HTERT RPE-1 (cell line): Measurements from ENCODE around the gene PI4KA.
"Not testable (repeated sequence)": the region's sequence is repeated elsewhere in the genome, so short reads cannot be mapped to it uniquely, and the experiment has no call there.

Source experiments
- in situ Hi-C: fragments of 300-500 bp; cut with MboI; formaldehyde crosslinking; loops from 4 replicates; pipeline ENCODE4 v1.14.3; 2020; ENCODE audit warnings: low sequenced_read_pairs

PI4KA gene

DNA sequence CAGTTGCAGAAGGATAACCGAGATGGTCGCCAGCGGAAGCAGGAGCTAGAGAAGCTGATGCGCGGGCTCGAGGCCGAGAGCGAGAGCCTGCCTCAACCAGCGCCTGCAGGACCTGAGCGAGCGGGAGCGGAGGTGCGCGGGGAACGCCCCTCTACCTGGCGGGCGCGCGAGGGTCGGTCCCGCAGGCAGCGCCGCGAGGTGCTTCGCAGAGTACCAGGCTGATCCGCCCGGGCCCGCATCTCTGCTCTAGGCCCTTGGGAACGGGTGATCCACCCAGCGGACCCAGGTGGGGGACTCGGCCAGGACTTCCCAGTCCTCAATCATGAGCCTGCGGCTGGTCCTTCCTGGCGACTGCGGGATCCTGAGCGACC, 156.5 kb downstream of the PI4KA start:
- in situ Hi-C loops: not testable (repeated sequence)

DNA sequence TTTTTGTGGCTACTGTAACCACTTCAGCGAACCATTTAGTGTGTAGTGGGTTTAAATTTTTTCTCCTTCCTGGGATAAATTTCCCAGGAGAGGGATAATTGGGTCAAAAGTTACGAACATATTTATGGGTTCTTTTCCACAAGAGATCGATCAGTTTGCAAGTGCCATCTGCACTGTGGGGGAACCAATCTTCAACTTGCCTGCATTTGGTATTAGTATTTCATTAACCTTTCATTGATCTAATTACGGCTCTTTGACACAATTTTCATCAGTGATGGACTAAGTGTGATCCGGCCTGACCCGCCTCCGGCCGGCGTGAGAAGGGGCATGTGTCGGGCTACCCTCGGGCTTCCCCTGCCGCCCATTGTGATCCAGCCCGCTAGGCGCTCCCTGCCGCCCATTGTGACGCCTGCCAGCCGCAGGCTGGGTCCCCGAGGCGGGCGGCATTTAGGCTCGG, 156.9 kb downstream of the PI4KA start:
- in situ Hi-C loops: not testable (repeated sequence)

DNA sequence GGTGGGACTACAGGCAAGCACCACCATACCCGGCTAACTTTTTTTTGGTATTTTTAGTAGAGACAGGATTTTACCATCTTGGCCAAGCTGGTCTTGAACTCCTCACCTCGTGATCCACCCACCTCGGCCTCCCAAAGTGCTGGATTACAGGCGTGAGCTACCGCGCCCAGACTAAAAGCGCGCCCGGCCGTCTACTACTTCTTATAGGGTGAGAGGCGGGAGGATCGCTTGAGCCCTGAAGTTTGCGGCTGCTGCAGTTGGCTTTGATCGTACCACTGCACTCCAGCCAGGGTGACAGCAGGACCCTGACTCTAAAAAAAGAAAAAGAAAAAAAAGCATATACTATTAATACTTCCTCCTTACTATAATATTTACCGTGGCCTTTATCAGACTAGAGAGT, 158.3 kb downstream of the PI4KA start:
- in situ Hi-C loops: not testable (repeated sequence)

DNA sequence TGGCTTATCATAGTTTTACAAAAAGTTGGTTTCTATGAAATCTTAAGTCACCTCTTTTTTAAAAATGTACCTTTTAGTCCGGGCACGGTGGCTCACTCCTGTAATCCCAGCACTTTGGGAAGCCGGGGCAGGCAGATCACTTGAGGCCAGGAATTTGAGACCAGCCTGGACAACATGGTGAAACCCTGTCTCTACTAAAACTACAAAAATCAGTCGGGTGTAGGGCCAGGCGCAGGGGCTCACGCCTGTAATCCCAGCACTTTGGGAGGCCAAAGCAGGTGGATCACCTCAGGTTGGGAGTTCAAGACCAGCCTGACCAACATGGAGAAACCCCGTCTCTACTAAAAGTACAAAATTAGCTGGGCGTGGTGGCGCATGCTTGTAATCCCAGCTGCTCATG, 158.8 kb downstream of the PI4KA start:
- in situ Hi-C loops: not testable (repeated sequence)

DNA sequence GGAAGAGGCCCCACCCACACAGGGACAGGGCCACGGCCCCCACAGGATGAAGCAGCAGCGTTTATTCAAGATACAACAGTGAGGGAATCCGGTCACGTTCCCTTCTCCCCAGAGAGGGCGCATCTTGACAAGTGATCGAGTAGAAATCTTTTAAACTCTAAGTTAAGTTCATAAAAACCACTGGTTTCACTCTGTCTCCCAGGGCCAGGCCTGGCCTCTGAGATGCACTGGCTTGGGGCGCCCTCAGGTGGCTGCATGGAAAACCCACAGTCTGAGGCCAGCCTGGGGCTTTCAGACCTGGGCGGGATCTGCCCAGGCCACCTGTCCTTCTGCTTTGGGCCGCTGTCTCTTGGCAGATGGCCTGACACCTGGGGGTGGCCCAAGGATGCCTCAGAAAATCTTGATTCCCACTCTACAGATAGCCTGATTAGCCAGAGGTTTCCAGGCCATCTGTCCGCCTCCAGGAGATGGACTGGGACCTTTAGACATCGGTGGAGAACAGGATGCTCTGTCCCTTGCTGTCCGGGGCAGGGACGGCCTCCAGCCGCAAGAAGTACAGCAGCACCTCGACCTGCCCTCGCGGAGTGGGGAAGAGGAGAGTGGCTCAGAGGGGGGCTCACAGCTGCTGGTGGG, 161.0 kb downstream of the PI4KA start:
- in situ Hi-C loops: not testable (repeated sequence)

DNA sequence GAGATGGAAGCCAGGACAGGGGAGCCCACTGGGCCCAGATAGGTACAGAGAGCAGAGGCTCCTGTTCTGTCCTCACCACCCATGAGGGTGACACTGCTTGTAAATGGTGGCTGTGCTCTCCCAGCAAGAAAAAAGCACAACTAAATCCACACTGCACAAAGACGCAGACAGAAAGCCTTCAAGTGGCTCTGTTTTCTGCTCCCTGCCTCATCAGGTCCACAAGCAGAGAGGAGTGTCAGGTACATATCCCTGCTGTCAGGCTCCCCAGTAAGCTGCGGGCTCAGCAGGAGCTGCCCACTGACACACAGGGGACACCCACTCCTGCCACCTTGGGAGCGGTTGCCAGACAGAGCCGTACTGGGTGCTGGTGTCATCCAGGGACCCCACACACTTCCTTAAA, 162.6 kb downstream of the PI4KA start:
- in situ Hi-C loops: not testable (repeated sequence)

DNA sequence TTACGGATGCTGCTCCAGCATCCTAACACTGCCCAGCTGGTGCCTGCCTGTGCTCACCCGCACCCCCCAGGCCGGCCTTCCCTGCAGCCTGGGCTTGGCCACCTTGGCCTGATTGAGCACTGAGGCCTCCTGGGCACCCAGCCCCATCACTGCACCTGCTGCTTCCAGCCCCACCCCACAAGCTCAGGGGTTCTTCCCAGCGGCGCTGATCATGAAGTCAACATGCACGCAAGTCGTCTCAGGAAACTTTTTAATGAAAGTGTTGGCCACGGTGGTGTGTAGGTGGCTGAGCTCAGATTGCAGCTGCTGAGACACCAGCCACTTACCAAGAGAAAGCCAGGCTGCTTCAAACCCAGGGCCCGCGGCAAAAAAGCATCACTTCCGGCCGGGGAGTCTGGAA, 163.4 kb downstream of the PI4KA start:
- in situ Hi-C loops: not testable (repeated sequence)

DNA sequence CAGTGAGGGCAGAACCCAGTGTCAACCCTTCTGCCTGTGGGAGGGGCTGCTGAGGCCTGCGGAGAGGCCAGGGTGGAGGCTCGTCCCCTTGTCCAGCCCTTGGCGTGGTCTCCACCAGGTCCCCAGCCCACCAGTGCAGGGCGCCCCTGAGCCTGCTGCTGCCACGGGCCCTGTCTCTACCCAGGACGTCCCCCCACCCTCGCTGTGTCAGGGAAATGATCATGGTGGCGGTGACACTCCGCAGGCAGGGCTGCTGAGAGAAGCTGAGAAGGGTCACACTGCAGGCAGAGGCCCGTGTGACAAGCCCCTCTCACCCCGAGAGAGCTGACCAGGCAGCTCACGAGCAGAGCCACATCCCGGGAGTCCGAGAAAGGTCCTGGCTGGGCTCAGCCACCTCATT, 164.4 kb downstream of the PI4KA start:
- in situ Hi-C loops: not testable (repeated sequence)

DNA sequence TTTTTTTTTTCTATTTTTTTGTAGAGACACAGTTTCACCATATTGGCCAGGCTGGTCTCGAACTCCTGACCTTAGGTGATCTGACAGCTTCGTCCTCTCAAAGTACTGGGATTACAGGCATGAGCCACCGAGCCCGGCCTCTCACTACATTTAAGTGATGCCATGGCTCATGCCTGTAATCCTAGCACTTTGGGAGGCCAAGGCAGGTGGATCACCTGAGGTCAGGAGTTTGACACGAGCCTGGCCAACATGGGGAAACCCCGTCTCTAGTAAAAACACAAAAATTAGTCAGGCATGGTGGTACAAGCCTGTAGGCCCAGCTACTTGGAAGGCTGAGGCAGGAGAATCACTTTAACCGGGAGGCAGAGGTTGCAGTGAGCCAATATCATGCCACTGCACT, 165.7 kb downstream of the PI4KA start:
- in situ Hi-C loops: not testable (repeated sequence)

DNA sequence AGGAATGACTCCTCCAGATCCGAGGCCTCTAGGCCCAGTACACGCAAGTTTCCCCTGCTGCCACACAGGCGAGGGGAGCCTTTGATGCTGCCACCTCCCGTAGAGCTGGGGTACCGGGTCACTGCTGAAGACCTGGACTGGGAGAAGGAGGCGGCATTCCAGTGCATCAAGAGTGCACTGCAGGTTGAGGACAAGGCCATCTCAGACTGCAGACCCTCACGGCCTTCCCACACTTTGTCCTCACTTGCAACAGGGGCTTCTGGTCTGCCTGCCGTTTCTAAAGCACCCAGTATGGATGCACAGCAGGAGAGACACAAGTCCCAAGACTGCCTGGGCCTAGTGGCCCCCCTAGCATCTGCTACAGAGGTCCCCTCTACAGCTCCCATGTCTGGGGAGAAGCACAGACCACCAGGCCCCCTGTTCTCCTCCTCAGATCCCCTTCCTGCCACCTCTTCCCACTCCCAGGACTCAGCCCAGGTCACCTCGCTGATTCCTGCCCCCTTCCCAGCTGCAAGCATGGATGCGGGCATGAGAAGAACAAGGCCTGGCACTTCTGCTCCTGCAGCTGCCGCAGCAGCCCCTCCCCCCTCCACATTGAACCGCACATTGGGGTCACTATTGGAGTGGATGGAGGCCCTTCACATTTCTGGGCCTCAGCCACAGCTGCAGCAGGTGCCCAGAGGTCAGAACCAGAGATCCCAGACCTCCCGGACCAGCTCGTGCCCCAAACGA, 167.9 kb downstream of the PI4KA start:
- in situ Hi-C loops: not testable (repeated sequence)

DNA sequence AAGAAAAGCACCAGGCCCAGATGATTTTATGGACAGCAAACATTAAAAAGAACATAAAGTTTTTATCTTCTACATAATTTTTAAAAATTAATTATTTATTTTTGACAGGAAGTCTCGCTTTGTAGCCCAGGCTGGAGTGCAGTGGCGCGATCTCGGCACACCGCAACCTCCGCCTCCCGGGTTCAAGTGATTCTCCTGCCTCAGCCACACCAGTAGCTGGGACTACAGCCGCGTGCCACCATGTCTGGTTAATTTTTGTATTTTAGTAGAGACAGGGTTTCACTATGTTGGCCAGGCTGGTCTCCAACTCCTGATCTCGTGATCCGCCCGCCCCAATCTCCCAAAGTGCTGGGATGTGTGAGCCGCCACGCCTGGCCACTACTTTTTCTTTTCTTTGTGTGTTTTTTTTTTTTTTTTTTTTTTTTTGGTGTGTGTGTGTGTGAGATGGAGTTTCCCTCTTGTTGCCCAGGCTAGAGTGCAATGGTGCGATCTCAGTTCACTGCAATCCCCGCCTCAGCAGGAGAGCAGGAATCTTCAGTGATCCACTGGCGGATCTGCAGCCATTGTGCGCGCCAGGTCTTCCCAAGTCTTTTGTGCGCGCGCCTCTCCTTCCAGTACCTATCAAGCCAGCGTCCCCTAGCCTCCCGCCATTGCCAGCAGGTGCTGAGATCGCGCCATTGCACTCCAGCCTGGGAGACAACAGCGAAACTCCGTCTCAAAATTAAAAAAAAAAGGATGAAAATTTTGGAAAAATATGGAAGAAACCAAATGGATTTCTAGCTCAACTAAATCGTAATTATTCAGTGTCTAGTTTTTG, 171.0 kb downstream of the PI4KA start:
- in situ Hi-C loops: not testable (repeated sequence)

DNA sequence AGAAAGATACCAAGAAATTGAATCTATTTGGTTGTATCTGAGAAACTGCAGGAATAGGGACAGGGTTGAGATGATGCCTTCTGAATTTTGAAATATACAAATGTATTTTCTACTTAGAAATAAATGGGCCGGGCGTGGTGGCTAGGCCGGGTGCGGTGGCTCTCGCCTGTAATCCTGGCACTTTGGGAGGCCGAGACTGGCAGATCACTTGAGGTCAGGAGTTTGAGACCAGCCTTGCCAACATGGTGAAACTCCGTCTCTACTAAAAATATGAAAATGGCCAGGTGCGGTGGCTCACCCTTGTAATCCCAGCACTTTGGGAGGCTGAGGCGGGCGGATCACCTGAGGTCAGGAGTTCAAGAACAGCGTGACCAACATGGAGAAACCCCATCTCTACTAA, 172.8 kb downstream of the PI4KA start:
- in situ Hi-C loops: not testable (repeated sequence)

DNA sequence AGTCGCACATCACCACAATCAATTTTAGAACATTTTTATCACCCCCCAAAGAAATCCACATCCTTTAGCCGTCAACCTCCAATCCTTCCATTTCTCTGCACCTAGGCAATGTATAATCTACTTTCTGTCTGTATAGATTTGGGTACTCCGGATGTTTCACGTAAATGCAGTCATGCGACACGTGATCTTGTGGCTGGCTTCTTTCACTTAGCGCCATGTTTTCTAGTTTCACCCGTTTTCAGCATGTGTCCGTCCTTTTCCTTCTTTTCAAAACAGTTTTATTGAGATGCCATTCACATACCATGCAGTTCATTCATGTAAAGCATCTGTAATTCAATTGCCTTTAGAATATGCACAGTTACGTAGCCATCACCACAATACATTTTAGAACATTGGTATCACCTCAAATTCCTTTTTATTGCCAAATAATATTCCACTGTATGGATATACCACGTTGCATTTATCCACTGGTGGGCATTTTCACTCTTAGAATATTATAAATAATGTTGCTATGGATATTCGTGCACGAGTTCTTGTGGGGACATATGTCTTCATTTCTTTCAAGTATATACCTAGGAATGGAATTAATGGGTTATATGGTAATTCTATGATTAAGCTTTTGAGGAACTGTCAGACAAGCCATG, 179.7 kb downstream of the PI4KA start:
- in situ Hi-C loops: not testable (repeated sequence)

DNA sequence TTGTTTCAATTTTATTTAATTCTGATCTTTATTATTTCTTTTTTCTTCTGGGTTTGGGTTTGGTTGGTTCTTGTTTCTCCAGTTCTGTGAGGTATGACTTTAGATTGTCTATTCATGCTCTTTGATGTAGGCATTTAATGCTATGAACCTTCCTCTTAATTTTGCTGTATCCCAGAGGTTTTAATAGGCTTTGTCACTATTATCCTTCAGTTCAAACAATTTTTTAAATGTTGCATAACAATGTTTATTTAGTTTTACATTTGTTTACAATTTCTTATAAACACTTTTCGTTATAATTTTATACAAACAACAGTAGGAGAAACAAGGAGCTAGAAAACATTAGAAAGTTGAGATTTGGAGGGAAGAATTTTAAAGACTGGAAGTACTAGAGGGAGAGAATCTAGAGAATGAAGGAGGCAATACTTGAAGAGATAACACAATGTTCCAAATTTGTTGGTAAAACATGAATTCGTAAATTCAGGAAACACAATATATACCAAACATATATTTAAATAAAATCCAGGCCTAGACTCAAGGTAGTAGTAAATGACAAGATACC, 180.8 kb downstream of the PI4KA start:
- in situ Hi-C loops: no loop called here

DNA sequence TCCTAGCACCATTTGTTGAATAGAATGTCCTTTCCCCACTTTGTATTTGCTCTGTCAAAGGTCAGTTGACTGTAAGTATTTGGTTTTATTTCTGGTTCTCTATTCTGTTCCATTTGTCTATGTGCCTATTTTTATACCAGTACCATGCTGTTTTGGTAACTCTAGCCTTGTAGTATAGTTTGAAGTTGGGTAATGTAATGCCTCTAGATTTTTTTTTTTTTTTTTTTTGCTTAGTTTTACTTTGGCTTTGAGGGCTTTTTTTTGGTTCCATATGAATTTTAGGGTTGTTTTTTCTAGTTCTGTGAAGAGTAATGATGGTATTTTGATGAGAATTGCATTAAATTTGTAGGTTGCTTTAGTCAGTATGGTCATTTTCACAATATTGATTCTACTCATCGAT, 183.0 kb downstream of the PI4KA start:
- in situ Hi-C loops: not testable (repeated sequence)

DNA sequence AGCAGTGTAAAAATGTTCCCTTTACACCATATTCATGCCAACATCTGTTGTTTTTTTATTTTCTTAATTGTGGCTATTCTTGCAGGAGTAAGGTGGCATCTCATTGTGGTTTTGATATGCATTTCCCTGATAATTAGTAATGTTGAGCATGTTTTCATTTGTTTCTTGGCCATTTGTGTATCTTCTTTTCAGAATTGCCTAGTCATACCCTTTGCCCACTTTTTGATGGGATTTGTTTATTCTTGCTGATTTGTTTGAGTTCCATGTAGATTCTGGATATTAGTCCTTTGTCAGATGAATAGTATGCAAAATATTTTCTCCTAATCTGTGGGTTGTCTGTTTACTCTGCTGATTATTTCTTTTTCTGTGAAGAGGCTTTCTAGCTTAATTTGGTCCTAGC, 183.6 kb downstream of the PI4KA start:
- in situ Hi-C loops: no loop called here

DNA sequence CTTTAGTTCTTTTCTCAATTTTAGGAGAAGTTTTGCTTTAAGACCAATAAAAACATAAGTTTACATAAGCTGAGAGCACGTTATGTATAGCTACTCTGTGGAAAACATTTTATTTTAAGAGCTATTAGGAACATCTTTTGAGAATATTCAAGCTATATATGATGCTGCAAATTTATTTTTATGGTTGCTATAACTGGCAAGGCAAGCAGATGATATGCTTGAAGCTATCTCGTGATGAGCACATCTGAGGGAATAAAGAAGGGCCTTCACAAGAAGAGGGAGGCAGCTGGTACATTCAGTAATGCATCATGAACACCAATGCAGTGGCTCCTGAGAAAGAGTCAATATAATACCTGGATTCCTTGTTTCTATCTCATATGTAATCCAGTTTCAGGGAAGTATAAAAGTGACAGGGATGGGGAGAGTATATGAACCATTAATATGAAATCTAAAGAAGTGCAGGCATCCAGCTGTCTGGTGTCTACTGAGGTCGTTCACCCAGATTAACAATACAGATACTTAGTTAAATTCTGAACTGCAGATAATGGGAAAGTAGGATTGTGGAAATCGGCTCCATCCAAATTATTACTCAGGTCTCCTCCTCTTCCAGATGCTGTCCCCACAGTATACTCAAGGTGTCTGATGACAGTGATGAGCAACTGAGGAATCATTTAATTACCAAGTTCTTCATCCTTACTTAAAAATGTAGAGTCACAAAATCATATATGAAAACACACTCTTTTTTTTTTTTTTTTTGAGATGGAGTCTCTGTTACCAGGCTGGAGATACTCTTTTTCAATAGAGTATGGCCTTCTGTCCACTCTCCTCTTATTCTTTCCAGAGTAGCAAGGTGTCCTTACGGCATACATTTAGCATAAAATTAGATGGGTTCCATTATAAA, 185.1 kb downstream of the PI4KA start:
- in situ Hi-C loops: no loop called here

DNA sequence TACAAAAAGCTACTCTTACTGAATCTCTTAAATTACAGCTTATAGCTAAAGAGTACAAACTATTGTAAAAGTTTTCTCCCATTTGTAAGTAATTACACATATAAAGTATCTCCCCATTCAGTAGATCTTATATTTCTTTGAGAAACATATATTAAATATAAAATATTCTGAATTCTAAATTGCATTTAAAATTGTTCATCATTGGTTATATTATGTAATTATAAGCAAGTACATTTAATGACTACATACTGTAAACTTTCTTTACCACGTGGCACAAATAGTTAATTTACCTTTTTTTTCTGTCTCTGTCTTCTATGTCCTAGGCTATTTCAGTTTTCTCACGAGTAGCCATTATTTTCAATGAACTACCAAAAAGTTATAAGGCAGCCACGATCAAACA, 185.9 kb downstream of the PI4KA start:
- in situ Hi-C loops: no loop called here

DNA sequence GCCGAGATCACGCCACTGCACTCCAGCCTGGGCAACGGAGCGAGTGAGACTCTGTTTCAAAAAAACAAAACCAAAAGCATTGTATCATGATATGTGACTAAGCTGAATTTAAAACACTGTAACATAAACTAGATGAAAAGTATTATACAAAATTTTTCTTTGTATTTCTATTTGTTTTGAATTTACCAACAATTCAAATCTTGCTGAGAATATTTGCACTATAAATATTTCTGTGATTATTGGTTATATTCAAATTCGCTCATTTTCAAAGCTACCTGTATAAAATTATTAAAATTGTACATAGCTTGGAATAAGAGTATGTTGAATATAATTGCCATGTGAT, 186.6 kb downstream of the PI4KA start:
- in situ Hi-C loops: no loop called here

DNA sequence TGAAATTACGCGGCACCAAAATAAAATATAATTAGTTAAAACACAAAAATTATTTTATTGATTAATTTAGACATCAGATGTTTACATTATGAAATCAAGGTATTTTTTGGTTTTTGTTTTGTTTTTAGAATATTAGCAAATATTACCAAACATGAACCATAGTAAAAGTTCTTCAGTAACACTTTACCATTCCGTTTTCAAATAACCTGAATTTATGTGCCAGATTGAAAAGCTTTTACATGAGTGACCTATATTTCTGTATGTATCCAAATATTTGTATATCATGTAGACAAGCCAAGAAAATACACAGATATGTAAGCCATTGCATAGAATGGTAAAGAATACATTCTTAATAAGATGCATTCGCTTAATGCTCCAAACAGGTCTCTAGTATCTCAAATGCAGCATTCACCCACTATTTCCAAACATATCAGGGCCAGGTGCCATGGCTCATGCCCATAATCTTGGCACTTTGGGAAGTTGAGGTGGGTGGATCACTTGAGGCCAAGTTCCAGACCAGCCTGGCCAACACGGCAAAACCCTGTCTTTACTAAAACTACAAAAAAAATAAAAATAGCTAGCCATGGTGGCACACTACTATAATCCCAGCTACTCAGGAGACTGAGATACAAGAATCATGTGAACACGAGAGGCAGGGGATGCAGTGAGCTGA, 187.1 kb downstream of the PI4KA start:
- in situ Hi-C loops: no loop called here
